Measurements from ENCODE around the gene VEPH1. TPM values are rescaled to one million over a fixed set of nuclear protein-coding genes. Genes with fewer than 3 reads are reported as not detected.

VEPH1 gene
- total RNA-seq, 3 donors from 2014 or later = 0.21 to 0.23 TPM; not detected in 1

- no peak for ATAC-seq
- no peak overlapping the region for H3K4me3 Mint-ChIP-seq
- H3K36me3 Mint-ChIP-seq (ENCODE audit: insufficient read depth) = no peaks in the 10 kb centered on the region
- no peaks in the 10 kb centered on the region for H3K27me3 Mint-ChIP-seq (ENCODE audit: low read depth)
- no peak for DNase-seq
- no peaks in the 10 kb centered on the region for H3K4me1 Mint-ChIP-seq (ENCODE audit: low read depth)
- H3K9me3 Mint-ChIP-seq = no peaks in the 10 kb centered on the region
Measured at GRCh38 chr3:157531301-157531660, 28.1 kb upstream of the VEPH1 start.

DNA sequence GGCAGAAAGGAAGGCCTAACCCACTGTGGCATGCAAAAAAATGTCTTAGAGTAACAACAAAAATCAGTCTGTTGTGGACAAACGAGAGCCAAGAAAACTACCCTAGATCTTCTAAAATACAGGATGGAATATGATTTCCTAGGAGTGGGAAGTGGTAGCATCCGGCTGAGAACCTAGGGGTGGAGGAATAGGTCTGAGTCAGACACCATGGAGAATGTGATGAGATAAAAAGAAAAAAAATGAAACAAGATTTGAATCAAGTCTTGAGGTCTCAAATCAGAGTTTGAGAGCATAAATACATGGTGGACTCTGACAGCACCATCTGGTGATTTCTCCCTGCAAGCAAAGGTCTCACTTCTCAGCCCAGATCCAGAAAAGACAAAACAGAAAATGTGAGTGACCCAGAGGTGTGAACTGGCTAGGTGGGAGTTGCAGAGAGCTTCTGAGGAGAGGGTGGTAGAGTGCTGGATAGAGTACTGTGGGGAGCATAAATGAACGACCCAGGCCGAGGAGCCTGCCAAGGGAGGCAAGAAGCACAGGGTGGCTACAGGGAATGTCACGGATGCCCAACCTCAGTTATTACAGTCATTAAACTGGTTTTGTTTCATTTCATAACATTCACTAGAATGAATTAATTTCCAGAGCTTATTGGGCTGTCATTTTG is 27.6 kb upstream of the VEPH1 start:
- Mint-ChIP-seq H3K36me3 (ENCODE audit: insufficient read depth) (no peaks in the 10 kb centered on the region), H3K4me1 (ENCODE audit: low read depth) (no peaks in the 10 kb centered on the region), H3K4me3 (no peak overlapping the region), H3K9me3 (no peaks in the 10 kb centered on the region), H3K27me3 (ENCODE audit: low read depth) (no peaks in the 10 kb centered on the region)
- ATAC-seq = no peak
- DNase-seq = no peak

- no peak overlapping the region for H3K4me3 Mint-ChIP-seq
- no peaks in the 10 kb centered on the region for H3K36me3 Mint-ChIP-seq (ENCODE audit: insufficient read depth)
- peaks cover 3% of the 10 kb centered on the region for H3K27me3 Mint-ChIP-seq (ENCODE audit: low read depth)
- H3K9me3 Mint-ChIP-seq = no peaks in the 10 kb centered on the region
- no peaks in the 10 kb centered on the region for H3K4me1 Mint-ChIP-seq (ENCODE audit: low read depth)
- DNase-seq (no peak), ATAC-seq (no peak)
Measured at GRCh38 chr3:157529751-157530150, 26.5 kb upstream of the VEPH1 start.

- H3K4me3 Mint-ChIP-seq = no peak overlapping the region
- no peaks in the 10 kb centered on the region for H3K4me1 Mint-ChIP-seq (ENCODE audit: low read depth)
- peaks cover 3% of the 10 kb centered on the region for H3K27me3 Mint-ChIP-seq (ENCODE audit: low read depth)
- no peaks in the 10 kb centered on the region for H3K36me3 Mint-ChIP-seq (ENCODE audit: insufficient read depth)
- no peaks in the 10 kb centered on the region for H3K9me3 Mint-ChIP-seq
- DNase-seq (no peak), ATAC-seq (no peak)
Measured at GRCh38 chr3:157529085-157529484, 25.9 kb upstream of the VEPH1 start.

- Mint-ChIP-seq H3K36me3 (ENCODE audit: insufficient read depth) (no peaks in the 10 kb centered on the region), H3K9me3 (no peaks in the 10 kb centered on the region), H3K4me1 (ENCODE audit: low read depth) (no peaks in the 10 kb centered on the region), H3K27me3 (ENCODE audit: low read depth) (peaks cover 3% of the 10 kb centered on the region), H3K4me3 (no peak overlapping the region)
- DNase-seq (no peak), ATAC-seq (no peak)
Measured at GRCh38 chr3:157527131-157527881, 24.1 kb upstream of the VEPH1 start.

- Mint-ChIP-seq H3K27me3 (ENCODE audit: low read depth) (peaks cover 9% of the 10 kb centered on the region), H3K36me3 (ENCODE audit: insufficient read depth) (no peaks in the 10 kb centered on the region), H3K4me1 (ENCODE audit: low read depth) (no peaks in the 10 kb centered on the region), H3K4me3 (no peak overlapping the region), H3K9me3 (no peaks in the 10 kb centered on the region)
- no peak for DNase-seq
- ATAC-seq = no peak
Measured at GRCh38 chr3:157526036-157526435, 22.8 kb upstream of the VEPH1 start.

DNA sequence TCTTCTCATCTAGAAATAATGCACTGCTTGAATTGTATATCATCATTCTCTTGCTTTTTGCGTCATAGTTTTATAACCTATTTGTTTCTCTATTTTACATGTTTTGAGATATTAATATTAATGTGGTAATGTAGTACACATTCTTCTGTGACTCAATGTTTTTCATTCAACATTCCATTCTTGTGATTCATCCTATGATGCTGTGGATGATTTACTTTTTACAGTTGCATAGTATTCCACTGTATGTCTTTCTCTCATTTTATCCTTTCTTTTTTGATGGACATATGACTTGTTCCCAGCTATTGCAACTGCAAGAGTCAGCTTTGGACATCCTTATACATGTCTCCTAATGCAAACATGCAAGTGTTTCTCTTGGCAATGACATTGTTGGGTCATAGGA is 20.6 kb upstream of the VEPH1 start:
- Mint-ChIP-seq H3K4me3 (no peak overlapping the region), H3K9me3 (no peaks in the 10 kb centered on the region), H3K36me3 (ENCODE audit: insufficient read depth) (no peaks in the 10 kb centered on the region), H3K27me3 (ENCODE audit: low read depth) (peaks cover 10% of the 10 kb centered on the region), H3K4me1 (ENCODE audit: low read depth) (no peaks in the 10 kb centered on the region)
- DNase-seq (no peak), ATAC-seq (no peak)

- ATAC-seq (no peak), DNase-seq (no peak)
- Mint-ChIP-seq H3K4me3 (no peak overlapping the region), H3K9me3 (no peaks in the 10 kb centered on the region), H3K36me3 (ENCODE audit: insufficient read depth) (no peaks in the 10 kb centered on the region), H3K4me1 (ENCODE audit: low read depth) (no peaks in the 10 kb centered on the region), H3K27me3 (ENCODE audit: low read depth) (peaks cover 10% of the 10 kb centered on the region)
Measured at GRCh38 chr3:157522648-157523047, 19.4 kb upstream of the VEPH1 start.

- Mint-ChIP-seq H3K27me3 (ENCODE audit: low read depth) (peaks cover 10% of the 10 kb centered on the region), H3K4me1 (ENCODE audit: low read depth) (no peaks in the 10 kb centered on the region), H3K36me3 (ENCODE audit: insufficient read depth) (no peaks in the 10 kb centered on the region), H3K9me3 (no peaks in the 10 kb centered on the region), H3K4me3 (no peak overlapping the region)
- ATAC-seq (no peak), DNase-seq (no peak)
Measured at GRCh38 chr3:157520485-157521150, 17.4 kb upstream of the VEPH1 start.

DNA sequence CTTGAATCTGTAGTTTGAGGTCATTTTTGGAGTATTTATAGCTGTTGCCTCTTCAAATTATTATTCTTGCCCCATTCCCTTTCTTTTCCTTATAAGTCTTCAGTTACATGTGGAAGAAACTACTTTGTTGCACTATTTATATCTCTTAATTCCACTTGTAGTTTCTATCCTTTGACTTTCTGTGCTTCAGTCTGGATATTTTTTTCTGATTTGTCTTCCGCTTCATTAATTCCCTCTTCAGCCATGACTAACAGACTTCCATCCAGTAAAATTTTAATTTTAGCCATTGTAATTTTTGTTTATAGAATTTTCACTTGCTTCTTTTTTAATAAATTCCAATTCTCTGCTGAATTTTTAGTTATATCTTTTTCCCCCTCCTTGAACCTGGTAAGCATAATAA is 15.7 kb upstream of the VEPH1 start:
- ATAC-seq (no peak), DNase-seq (no peak)
- H3K9me3 Mint-ChIP-seq = no peaks in the 10 kb centered on the region
- no peak overlapping the region for H3K4me3 Mint-ChIP-seq
- H3K4me1 Mint-ChIP-seq (ENCODE audit: low read depth) = no peaks in the 10 kb centered on the region
- peaks cover 6% of the 10 kb centered on the region for H3K27me3 Mint-ChIP-seq (ENCODE audit: low read depth)
- no peaks in the 10 kb centered on the region for H3K36me3 Mint-ChIP-seq (ENCODE audit: insufficient read depth)

DNA sequence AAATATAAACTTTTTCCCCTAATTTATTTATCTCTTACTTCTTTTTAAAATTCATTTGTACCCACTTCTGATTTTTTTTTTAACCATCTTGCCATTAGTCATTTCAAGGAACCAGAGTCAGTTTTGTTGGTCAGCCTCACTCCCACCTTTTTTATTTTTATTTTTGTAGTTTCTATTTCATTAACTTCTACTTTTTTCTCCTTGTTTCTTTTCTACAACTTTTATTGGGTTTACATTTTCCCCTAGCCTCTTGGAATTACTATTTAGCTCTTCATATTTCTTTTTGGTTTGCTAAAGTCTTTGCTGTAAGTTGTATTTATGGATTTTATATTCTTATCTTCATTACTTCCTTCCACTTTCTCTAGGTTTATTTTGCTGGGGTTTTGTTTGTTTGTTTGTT is 13.7 kb upstream of the VEPH1 start:
- no peaks in the 10 kb centered on the region for H3K9me3 Mint-ChIP-seq
- no peak for ATAC-seq
- no peak overlapping the region for H3K4me3 Mint-ChIP-seq
- no peak for DNase-seq
- H3K4me1 Mint-ChIP-seq (ENCODE audit: low read depth) = no peaks in the 10 kb centered on the region
- no peaks in the 10 kb centered on the region for H3K36me3 Mint-ChIP-seq (ENCODE audit: insufficient read depth)
- H3K27me3 Mint-ChIP-seq (ENCODE audit: low read depth) = peaks cover 6% of the 10 kb centered on the region

GRCh38 chr3:157515398-157515797 is 12.2 kb upstream of the VEPH1 start:
- Mint-ChIP-seq H3K4me3 (no peak overlapping the region), H3K36me3 (ENCODE audit: insufficient read depth) (no peaks in the 10 kb centered on the region), H3K4me1 (ENCODE audit: low read depth) (no peaks in the 10 kb centered on the region), H3K9me3 (no peaks in the 10 kb centered on the region), H3K27me3 (ENCODE audit: low read depth) (no peaks in the 10 kb centered on the region)
- DNase-seq (no peak), ATAC-seq (no peak)

DNA sequence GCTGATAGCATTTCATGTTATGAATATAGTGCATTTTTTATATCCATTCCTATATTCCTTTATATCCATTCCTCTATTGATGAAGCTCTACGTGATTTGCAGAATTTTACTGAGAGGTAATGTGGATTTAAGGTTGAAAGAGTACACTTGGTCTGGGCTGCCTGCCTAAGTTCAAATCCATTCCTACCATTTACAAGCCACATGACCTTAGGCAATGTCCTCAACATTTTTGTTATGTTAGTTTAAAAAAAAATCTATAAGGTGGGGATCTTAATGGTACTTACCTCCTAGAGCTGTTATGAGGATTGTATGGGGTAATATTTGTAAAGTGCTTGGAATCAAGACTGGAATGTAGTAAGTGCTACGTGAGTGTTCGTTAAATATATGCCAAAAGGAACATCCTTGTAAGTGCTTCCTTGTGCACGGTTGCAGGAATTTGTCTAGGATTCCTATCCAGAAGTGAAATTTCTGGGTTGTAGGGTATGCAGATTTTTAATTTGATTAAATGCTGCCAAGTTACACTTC is 11.2 kb upstream of the VEPH1 start:
- no peaks in the 10 kb centered on the region for H3K9me3 Mint-ChIP-seq

DNA sequence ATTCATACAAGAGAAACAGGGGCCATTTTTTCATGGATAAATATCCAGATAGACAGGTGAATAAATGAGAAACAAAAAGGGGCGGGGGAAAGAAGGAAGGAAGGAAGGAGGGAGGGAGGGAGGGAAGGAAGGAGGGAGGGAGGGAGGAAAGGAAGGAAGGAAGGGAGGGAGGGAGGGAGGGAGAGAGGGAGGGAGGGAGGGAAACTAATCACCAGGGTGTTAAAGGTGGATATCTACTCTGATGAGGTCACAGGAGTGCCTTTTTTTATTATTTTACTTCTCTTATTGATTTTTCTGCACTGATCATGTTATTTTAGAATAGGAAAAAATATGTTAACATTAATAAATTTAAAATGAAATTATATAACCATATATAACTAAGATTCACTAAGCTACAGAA is 10.4 kb upstream of the VEPH1 start:
- no peaks in the 10 kb centered on the region for H3K4me1 Mint-ChIP-seq (ENCODE audit: low read depth)
- no peak overlapping the region for H3K4me3 Mint-ChIP-seq
- ATAC-seq = no peak
- no peaks in the 10 kb centered on the region for H3K36me3 Mint-ChIP-seq (ENCODE audit: insufficient read depth)
- DNase-seq = no peak
- no peaks in the 10 kb centered on the region for H3K27me3 Mint-ChIP-seq (ENCODE audit: low read depth)
- no peaks in the 10 kb centered on the region for H3K9me3 Mint-ChIP-seq

More for the DNA sequence above, 11.2 kb upstream of the VEPH1 start:
- H3K4me3 Mint-ChIP-seq = no peak overlapping the region
- no peaks in the 10 kb centered on the region for H3K36me3 Mint-ChIP-seq (ENCODE audit: insufficient read depth)
- H3K27me3 Mint-ChIP-seq (ENCODE audit: low read depth) = no peaks in the 10 kb centered on the region
- no peak for ATAC-seq
- no peak for DNase-seq
- H3K4me1 Mint-ChIP-seq (ENCODE audit: low read depth) = no peaks in the 10 kb centered on the region

DNA sequence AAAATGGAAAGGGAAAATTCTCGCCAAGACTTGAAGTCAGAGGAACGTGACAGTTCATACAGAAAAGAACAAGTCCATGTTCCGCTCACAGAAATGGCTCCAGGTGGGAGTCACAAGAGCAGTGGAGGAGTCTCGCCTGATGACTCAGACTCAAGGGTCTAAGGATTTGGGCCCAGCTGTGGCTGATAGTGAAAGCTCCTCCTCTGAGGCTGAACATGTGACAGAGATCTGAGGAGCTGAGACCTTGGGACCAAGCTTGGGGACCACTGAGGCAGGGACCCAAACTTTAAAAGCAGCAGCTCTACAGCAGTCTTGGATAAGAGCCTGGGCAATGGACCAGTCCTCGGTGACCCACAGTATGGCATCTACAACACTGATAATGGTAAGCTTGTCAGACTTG is 9.3 kb upstream of the VEPH1 start:
- Mint-ChIP-seq H3K4me1 (ENCODE audit: low read depth) (no peaks in the 10 kb centered on the region), H3K36me3 (ENCODE audit: insufficient read depth) (no peaks in the 10 kb centered on the region), H3K4me3 (no peak overlapping the region), H3K9me3 (no peaks in the 10 kb centered on the region), H3K27me3 (ENCODE audit: low read depth) (peaks cover 2% of the 10 kb centered on the region)
- no peak for ATAC-seq
- no peak for DNase-seq
